ENCODE results near the gene MYH7.
"Not testable (repeated sequence)": the region's sequence is repeated elsewhere in the genome, so short reads cannot be mapped to it uniquely, and the experiment has no call there.

Gene MYH7

GRCh38 chr14:23406725-23407355 lies 28.6 kb downstream of the MYH7 start:
- no peak for DNase-seq

GRCh38 chr14:23406244-23406643 lies 29.2 kb downstream of the MYH7 start:
- DNase-seq, result no peak

GRCh38 chr14:23405516-23406025 lies 29.9 kb downstream of the MYH7 start:
- DNase-seq, result no peak

GRCh38 chr14:23405096-23405495 lies 30.4 kb downstream of the MYH7 start:
- DNase-seq, result no peak

GRCh38 chr14:23404331-23404900 lies 31.0 kb downstream of the MYH7 start:
- no peak for DNase-seq

- no peak for DNase-seq
These were observed 31.6 kb downstream of the MYH7 start for GRCh38 chr14:23403908-23404307.

GRCh38 chr14:23403139-23403438 lies 32.4 kb downstream of the MYH7 start:
- DNase-seq, result no peak

GRCh38 chr14:23402296-23403138 lies 32.9 kb downstream of the MYH7 start:
- DNase-seq, result no peak

- no peak for DNase-seq
These were observed 34.2 kb downstream of the MYH7 start for GRCh38 chr14:23401291-23401690.

GRCh38 chr14:23400496-23401149 lies 34.8 kb downstream of the MYH7 start:
- not testable (repeated sequence) for DNase-seq

GRCh38 chr14:23399591-23399990 lies 35.9 kb downstream of the MYH7 start:
- no peak for DNase-seq

GRCh38 chr14:23399136-23399535 lies 36.3 kb downstream of the MYH7 start:
- DNase-seq, result no peak

GRCh38 chr14:23398348-23398747 lies 37.1 kb downstream of the MYH7 start:
- DNase-seq, result no peak

GRCh38 chr14:23396781-23397407 lies 38.6 kb downstream of the MYH7 start:
- DNase-seq, result no peak

GRCh38 chr14:23396126-23396525 lies 39.3 kb downstream of the MYH7 start:
- no peak for DNase-seq

- no peak for DNase-seq
These were observed 42.8 kb downstream of the MYH7 start for GRCh38 chr14:23392613-23393012.

- DNase-seq, result not testable (repeated sequence)
These were observed 45.6 kb downstream of the MYH7 start for GRCh38 chr14:23389871-23390270.

GRCh38 chr14:23389396-23389795 lies 46.1 kb downstream of the MYH7 start:
- no peak for DNase-seq

- DNase-seq, result no peak
These were observed 46.5 kb downstream of the MYH7 start for GRCh38 chr14:23388996-23389395.

GRCh38 chr14:23387916-23388882 lies 47.3 kb downstream of the MYH7 start:
- DNase-seq, result no peak

GRCh38 chr14:23386999-23387398 lies 48.5 kb downstream of the MYH7 start:
- no peak for DNase-seq

- not testable (repeated sequence) for DNase-seq
These were observed 49.2 kb downstream of the MYH7 start for GRCh38 chr14:23386266-23386657.

Measured in activated CD4-positive, alpha-beta T cell treated with anti-CD3 and anti-CD28 coated beads, Interleukin-2, amount 50 U/mL, for 1 hour (primary cell).